ENCODE data around the gene ARHGAP15. TPM values are rescaled to one million over a fixed set of nuclear protein-coding genes. Genes with fewer than 3 reads are reported as not detected.

The ARHGAP15 gene
- total RNA-seq, 1 experiment from 2014 or later = 0.41 TPM

GRCh38 chr2:143717053-143717452, 587.8 kb downstream of the ARHGAP15 start:
- H3K4me1 ChIP-seq (ENCODE audit: control insufficient read depth, insufficient read depth, low read length) = no peaks in the 10 kb centered on the region
- H3K9me3 ChIP-seq (ENCODE audit: control insufficient read depth, insufficient read depth, low read depth, low read length) = no peaks in the 10 kb centered on the region
- CTCF ChIA-PET = no interaction called here
- POLR2A ChIA-PET = no interaction called here
- TF ChIP-seq POLR2AphosphoS5 (IDR thresholded peaks at IDR 0.05; ENCODE audit: low read depth, low read length) (no peak), CTCF (IDR thresholded peaks at IDR 0.05) (no peak), REST (IDR thresholded peaks at IDR 0.05; ENCODE audit: insufficient read depth in 1 of 2, low read depth in 2 of 2, low read length in 1 of 2) (no peak), SIN3A (IDR thresholded peaks at IDR 0.05; ENCODE audit: borderline replicate concordance, insufficient read depth, low read depth, low read length) (no peak), TCF7L2 (IDR thresholded peaks at IDR 0.05; ENCODE audit: low read depth, low read length) (no peak)
- no peaks in the 10 kb centered on the region for H3K27me3 ChIP-seq (ENCODE audit: control insufficient read depth, insufficient read depth, low read length)
- DNase-seq (ENCODE audit: low read depth, low spot score) = no peak
- H3K27ac ChIP-seq (ENCODE audit: low read length) = no peak overlapping the region
- no peak overlapping the region for H3K4me3 ChIP-seq (ENCODE audit: low read depth in 2 of 2, low read length in 2 of 2)
- in situ Hi-C loops (cut with HindIII; ENCODE audit: low pct_unique_long_range_greater_than_20kb, low sequenced_read_pairs) = no loop called here
- H3K36me3 ChIP-seq (ENCODE audit: control insufficient read depth, insufficient read depth, low read length) = no peaks in the 10 kb centered on the region
- ATAC-seq = no peak
- BruUV-seq (replicated peaks) = no TSS peak
- intact Hi-C loops (cut with micrococcal nuclease; ENCODE audit: unreplicated experiment) = no loop called here

GRCh38 chr2:143717536-143718168, 588.4 kb downstream of the ARHGAP15 start:
- ATAC-seq = no peak
- Histone ChIP-seq H3K9me3 (ENCODE audit: control insufficient read depth, insufficient read depth, low read depth, low read length) (no peaks in the 10 kb centered on the region), H3K4me3 (ENCODE audit: low read depth in 2 of 2, low read length in 2 of 2) (no peak overlapping the region), H3K4me1 (ENCODE audit: control insufficient read depth, insufficient read depth, low read length) (no peaks in the 10 kb centered on the region), H3K27ac (ENCODE audit: low read length) (no peak overlapping the region), H3K27me3 (ENCODE audit: control insufficient read depth, insufficient read depth, low read length) (no peaks in the 10 kb centered on the region), H3K36me3 (ENCODE audit: control insufficient read depth, insufficient read depth, low read length) (no peaks in the 10 kb centered on the region)
- no peak for DNase-seq (ENCODE audit: low read depth, low spot score)
- ChIA-PET POLR2A (no interaction called here), CTCF (no interaction called here)
- no peak for TF ChIP-seq REST (IDR thresholded peaks at IDR 0.05; ENCODE audit: insufficient read depth in 1 of 2, low read depth in 2 of 2, low read length in 1 of 2)
- TF ChIP-seq POLR2AphosphoS5 (IDR thresholded peaks at IDR 0.05; ENCODE audit: low read depth, low read length) = no peak
- no peak for TF ChIP-seq CTCF (IDR thresholded peaks at IDR 0.05)
- no peak for TF ChIP-seq SIN3A (IDR thresholded peaks at IDR 0.05; ENCODE audit: borderline replicate concordance, insufficient read depth, low read depth, low read length)
- no peak for TF ChIP-seq TCF7L2 (IDR thresholded peaks at IDR 0.05; ENCODE audit: low read depth, low read length)
- BruUV-seq (replicated peaks) = no TSS peak
- in situ Hi-C loops (cut with HindIII; ENCODE audit: low pct_unique_long_range_greater_than_20kb, low sequenced_read_pairs) = no loop called here
- intact Hi-C loops (cut with micrococcal nuclease; ENCODE audit: unreplicated experiment) = no loop called here
